Raji (cell line): ENCODE results near the gene PRM3.

Experiments used
- POLR2A ChIP-seq: IDR thresholded peaks from 2 replicates; pipeline ENCODE4 v1.6.1; 2011; ENCODE audit warnings: low read depth, low read length, control low read depth; ENCODE audit not compliant: insufficient read depth

Gene PRM3

GRCh38 chr16:11276143-11276895, 2.9 kb upstream of the PRM3 start, which contains the start of gene PRM2:
PRM2 (minus strand) TSS chr16:11276480; CDS start chr16:11276370, 110 bp downstream.
- TF ChIP-seq POLR2A, result no peak

DNA sequence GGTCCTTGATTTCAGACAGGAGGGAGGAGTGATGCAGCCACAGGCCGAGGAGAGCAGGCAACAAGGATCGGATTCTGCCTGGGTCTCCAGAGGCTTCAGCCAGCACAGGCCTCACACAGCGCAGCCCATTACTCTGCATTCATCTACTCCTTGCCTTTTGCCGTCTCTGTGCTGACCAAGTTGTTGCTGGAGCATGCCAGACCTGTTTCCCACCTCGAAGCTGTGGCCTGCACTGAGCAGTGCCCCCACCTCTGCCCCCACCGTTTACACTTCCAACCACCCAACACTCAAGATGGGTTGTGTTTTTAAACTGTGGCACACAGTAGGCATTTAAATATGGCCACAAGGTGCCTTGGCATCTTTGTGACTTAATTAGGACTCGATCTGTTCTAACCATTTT, 1.5 kb upstream of the PRM3 start:
- TF ChIP-seq POLR2A, result no peak

GRCh38 chr16:11273721-11274324, 394 bp upstream of the PRM3 start:
- no peak for TF ChIP-seq POLR2A

DNA sequence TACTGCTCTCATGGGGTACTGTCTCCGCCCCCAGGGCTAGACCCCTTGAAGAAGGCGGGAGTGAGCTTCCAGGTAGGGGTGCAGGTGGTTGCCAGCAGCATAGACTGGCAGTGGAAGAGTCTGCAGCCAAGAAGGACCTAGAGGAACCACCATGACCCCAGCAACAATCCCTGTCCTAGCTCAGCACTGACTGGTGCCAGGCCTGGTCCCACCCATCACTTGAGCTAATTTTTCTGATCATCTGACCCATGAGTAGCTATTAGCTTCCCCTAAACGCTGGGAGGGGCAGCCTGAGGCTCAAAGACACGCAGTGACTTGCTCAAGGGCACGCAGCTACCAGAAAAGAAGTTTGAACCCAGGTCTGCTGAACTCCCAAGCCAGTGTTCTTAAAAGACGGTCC, 945 bp downstream of the PRM3 start:
- no peak for TF ChIP-seq POLR2A

DNA sequence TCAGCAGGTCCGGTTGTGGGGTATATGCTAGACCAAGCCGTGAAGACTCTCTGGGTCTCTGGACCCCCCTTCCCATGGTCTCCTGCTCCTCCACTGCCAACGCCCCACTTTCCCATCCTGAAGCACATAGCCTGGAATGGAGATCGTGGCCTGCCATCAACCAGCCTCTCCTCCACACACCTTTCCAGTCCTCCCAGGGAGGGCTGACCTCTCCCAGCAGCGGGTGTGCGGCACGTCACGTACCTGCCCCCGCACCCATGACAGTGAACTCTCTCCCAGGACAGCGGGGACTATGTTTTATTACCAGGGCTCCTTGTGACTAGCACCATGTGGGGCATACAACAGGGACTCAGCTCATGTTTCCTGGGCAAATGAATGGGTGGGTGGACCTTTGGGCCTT, 1.8 kb downstream of the PRM3 start:
- no peak for TF ChIP-seq POLR2A

DNA sequence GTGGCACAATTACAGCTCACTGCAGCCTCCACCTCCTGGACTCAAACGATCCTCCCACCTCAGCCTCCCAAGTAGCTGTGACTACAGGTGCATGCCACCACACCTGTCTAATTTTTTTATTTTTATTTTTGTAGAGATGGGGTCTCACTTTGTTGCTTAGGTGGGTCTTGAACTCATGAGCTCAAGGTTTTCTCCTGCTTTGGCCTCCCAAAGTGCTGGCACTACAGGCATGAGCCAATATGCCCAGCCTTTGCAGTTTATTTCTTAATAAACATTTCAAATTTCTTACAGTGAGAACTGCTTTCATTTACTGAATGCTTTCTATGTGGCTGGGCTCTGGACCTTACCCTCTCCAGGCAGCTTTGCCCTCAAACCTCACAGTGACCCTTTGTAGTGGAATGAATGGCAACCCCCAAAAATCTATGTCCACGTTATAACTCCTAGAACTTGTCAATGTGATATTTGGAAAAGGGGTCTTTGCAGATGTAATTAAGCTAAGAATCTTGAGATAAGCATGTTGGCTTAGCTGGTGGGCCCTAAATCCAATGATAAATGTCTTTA, 2.7 kb downstream of the PRM3 start:
- TF ChIP-seq POLR2A, result no peak

- no peak for TF ChIP-seq POLR2A
These were observed 4.5 kb downstream of the PRM3 start, which contains the start of gene TNP2 for GRCh38 chr16:11268921-11269375. TNP2 (minus strand) TSS chr16:11269325; CDS start chr16:11269262, 63 bp downstream.

DNA sequence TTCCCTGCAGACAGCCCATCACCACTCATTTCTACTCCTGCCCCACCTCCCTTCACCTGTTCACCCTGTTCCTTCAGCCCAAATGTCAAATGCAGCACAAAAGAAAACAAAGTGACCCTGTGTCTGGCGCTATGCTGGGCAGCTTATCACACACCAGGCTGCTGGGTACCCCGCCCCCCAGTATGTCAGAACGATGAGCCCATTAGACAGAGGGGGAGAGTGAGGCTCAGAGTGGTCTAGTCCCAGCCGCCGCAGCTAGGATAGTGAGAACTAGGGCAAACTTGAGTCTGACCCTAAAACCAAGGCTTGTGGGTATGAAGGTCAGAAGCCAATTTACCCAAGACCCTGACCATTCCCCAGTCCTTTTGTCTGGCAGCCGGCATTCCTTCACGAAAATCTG, 8.3 kb downstream of the PRM3 start:
- no peak for TF ChIP-seq POLR2A

GRCh38 chr16:11264155-11264832, 9.1 kb downstream of the PRM3 start:
- no peak for TF ChIP-seq POLR2A

DNA sequence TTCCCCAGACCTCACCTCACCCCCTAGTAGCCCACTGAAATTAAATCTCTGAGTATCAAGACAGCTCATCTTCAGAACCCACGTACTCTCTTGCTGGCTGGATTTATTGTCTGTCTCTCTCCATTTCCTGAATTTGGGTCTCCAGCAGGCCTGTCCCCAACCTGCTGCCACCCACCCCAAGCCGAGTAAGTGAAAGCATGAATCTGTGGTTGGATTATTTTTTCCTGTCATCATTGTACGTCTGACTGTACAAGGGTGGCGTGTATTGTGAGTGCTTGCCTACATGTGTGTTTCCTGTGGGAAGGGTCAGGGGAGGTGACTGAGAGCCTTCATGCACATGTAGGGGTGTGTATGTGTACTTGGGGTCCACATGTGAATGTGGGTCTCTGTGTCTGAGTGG, 9.7 kb downstream of the PRM3 start:
- TF ChIP-seq POLR2A, result no peak

- no peak for TF ChIP-seq POLR2A
These were observed 10.5 kb downstream of the PRM3 start for GRCh38 chr16:11262915-11263314.

DNA sequence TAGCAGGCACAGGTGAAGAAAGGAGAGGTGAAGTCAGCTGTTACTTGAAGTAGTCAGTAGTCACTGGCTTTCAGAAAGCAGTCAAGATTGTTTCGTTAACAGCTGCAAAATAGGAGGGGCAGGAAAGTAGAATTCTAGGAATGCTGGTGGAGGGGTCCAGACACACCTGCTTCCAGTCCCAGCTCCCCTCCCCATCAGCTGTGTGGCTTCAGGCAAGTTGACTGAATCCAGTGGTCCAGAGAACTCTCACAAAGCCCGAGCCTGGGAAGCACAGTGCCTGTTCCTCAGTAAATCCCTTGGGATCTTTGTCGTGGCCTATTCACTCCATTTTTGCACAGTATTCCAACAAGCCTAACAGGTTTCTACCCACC, 12.8 kb downstream of the PRM3 start:
- TF ChIP-seq POLR2A, result no peak

- TF ChIP-seq POLR2A, result no peak
These were observed 13.5 kb downstream of the PRM3 start for GRCh38 chr16:11259655-11260595.

DNA sequence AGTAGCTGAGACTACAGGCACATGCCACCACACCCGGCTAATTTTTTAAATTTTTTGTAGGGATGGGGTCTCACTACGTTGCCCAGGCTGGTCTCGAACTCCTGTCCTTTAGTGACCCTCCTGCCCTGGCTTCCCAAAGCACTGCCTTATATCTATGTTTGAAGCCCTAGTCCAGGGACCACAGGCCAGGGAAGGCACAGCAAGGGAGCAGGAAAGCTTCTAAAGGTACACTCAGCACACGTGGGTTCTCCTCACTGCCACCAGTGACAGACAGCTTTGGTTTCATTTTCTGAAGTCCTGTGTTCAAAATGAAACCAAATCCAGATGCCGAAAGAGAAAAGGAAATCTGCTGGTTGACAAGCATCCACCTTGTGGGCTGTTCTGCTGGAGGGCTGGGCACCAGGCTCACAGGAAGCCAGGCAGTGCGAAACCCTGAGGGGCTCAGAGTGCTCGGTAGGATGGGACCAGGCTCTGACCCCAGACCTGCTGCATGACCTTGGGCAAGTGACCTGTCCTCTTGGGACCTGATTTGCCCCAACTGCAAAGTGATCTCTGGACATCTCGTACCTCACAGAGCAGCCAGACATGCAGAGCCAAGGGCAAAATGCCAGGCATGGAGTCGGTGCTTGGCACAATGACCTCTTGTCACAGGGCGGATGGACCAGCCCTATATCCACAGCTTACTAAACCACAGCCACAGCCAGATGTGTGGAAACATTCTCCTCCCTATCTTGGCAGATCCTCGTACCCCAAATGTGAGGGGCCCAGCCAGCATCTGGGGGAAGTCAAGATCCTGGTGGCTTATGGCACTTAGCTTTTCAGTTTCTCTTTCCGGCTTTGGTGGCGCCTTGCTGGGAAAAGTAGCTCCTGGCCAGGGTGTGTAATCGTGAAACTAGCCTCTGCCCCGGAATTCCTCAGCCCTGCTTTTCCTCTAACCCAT, 14.6 kb downstream of the PRM3 start:
- no peak for TF ChIP-seq POLR2A
